ENCODE data around the gene SPC24. TPM values are rescaled to one million over a fixed set of nuclear protein-coding genes. Genes with fewer than 3 reads are reported as not detected.

The SPC24 gene
- total RNA-seq, 4 donors from 2014 or later, result 2.6 to 47.4 TPM; not detected in 2

GRCh38 chr19:11202488-11203193 is 47.1 kb upstream of the SPC24 start:
- Histone ChIP-seq H3K27ac (peak overlapping the region; percentile 77 to 91 (median 84)), H3K36me3 (no peaks in the 10 kb centered on the region), H3K4me3 (no peak overlapping the region), H3K4me1 (peaks cover 5 to 36% (median 15%) of the 10 kb centered on the region in 4 donors), H3K9me3 (no peaks in the 10 kb centered on the region), H3K27me3 (no peaks in the 10 kb centered on the region)
- no peak for TF ChIP-seq POLR2A (IDR thresholded peaks at IDR 0.05)
- TF ChIP-seq EP300 (IDR thresholded peaks at IDR 0.05; ENCODE audit: low read depth), result no peak
- TF ChIP-seq POLR2AphosphoS5 (IDR thresholded peaks at IDR 0.05), result no peak
- TF ChIP-seq CTCF (IDR thresholded peaks at IDR 0.05), result no peak
- 78% methylated on average over 16 of the region's 20 CpGs; no CpG with 5 or more reads in 1 of the 2 donors for WGBS, 2 donors (ENCODE audit: low coverage in 1 of 2)
- in situ Hi-C loops (cut with MboI; ENCODE audit: low pct_ligation_motif_present in 1 of 4, low pct_unique_long_range_greater_than_20kb in 1 of 4, low sequenced_read_pairs in 3 of 4), result loop anchor here (5.0 to 25.0 kb wide), 4 partner anchors 65 to 165 kb away; no protein-coding TSS in a partner anchor
- intact Hi-C loops (cut with DNase I; ENCODE audit: low total_unique reads), result no loop called here
- DNase-seq, result no peak

- in situ Hi-C loops (cut with MboI; ENCODE audit: low pct_ligation_motif_present in 1 of 4, low pct_unique_long_range_greater_than_20kb in 1 of 4, low sequenced_read_pairs in 3 of 4), result loop anchor here (5.0 to 25.0 kb wide), 4 partner anchors 64 to 164 kb away; no protein-coding TSS in a partner anchor
- no peaks in the 10 kb centered on the region for H3K36me3 ChIP-seq
- H3K4me3 ChIP-seq, result no peak overlapping the region
- DNase-seq, result no peak
- WGBS, 2 donors (ENCODE audit: low coverage in 1 of 2), result 93% methylated on average over 23 of the region's 24 CpGs; no CpG with 5 or more reads in 1 of the 2 donors
- H3K4me1 ChIP-seq, result peaks cover 5 to 38% (median 16%) of the 10 kb centered on the region in 4 donors
- intact Hi-C loops (cut with DNase I; ENCODE audit: low total_unique reads), result no loop called here
- H3K27ac ChIP-seq, result peak overlapping the region; percentile 77 to 91 (median 84)
- H3K9me3 ChIP-seq, result no peaks in the 10 kb centered on the region
- H3K27me3 ChIP-seq, result no peaks in the 10 kb centered on the region
- TF ChIP-seq EP300 (IDR thresholded peaks at IDR 0.05; ENCODE audit: low read depth) (no peak), POLR2A (IDR thresholded peaks at IDR 0.05) (no peak), CTCF (IDR thresholded peaks at IDR 0.05) (no peak), POLR2AphosphoS5 (IDR thresholded peaks at IDR 0.05) (no peak)
Observed at GRCh38 chr19:11201791-11202190, 46.2 kb upstream of the SPC24 start.

GRCh38 chr19:11200931-11201330 is 45.3 kb upstream of the SPC24 start:
- TF ChIP-seq EP300 (IDR thresholded peaks at IDR 0.05; ENCODE audit: low read depth) (no peak), POLR2AphosphoS5 (IDR thresholded peaks at IDR 0.05) (no peak), POLR2A (IDR thresholded peaks at IDR 0.05) (no peak), CTCF (IDR thresholded peaks at IDR 0.05) (no peak)
- peak overlapping the region; percentile 77 to 91 (median 84) for H3K27ac ChIP-seq

GRCh38 chr19:11200015-11200574 is 44.5 kb upstream of the SPC24 start:
- intact Hi-C loops (cut with DNase I; ENCODE audit: low total_unique reads) (no loop called here), in situ Hi-C loops (cut with MboI; ENCODE audit: low pct_ligation_motif_present in 1 of 4, low pct_unique_long_range_greater_than_20kb in 1 of 4, low sequenced_read_pairs in 3 of 4) (loop anchor here (5.0 to 25.0 kb wide), 4 partner anchors 63 to 163 kb away; no protein-coding TSS in a partner anchor)
- H3K27ac ChIP-seq, result peak overlapping the region in 1 of 4 donors; percentile 95
- no peaks in the 10 kb centered on the region for H3K9me3 ChIP-seq
- H3K36me3 ChIP-seq, result no peaks in the 10 kb centered on the region
- peaks cover 4 to 44% (median 19%) of the 10 kb centered on the region in 4 donors for H3K4me1 ChIP-seq
- WGBS, 2 donors (ENCODE audit: low coverage in 1 of 2), result 80 to 88% methylated on average over 2 to 15 of the region's 15 CpGs
- no peak for DNase-seq
- TF ChIP-seq CTCF (IDR thresholded peaks at IDR 0.05) (no peak), POLR2AphosphoS5 (IDR thresholded peaks at IDR 0.05) (no peak), EP300 (IDR thresholded peaks at IDR 0.05; ENCODE audit: low read depth) (no peak), POLR2A (IDR thresholded peaks at IDR 0.05) (no peak)
- H3K27me3 ChIP-seq, result no peaks in the 10 kb centered on the region
- H3K4me3 ChIP-seq, result no peak overlapping the region

More at GRCh38 chr19:11200931-11201330, 45.3 kb upstream of the SPC24 start:
- no peak for DNase-seq
- 88% methylated on average over 6 of the region's 9 CpGs; no CpG with 5 or more reads in 1 of the 2 donors for WGBS, 2 donors (ENCODE audit: low coverage in 1 of 2)
- in situ Hi-C loops (cut with MboI; ENCODE audit: low pct_ligation_motif_present in 1 of 4, low pct_unique_long_range_greater_than_20kb in 1 of 4, low sequenced_read_pairs in 3 of 4), result loop anchor here (5.0 to 25.0 kb wide), 4 partner anchors 64 to 164 kb away; no protein-coding TSS in a partner anchor
- Histone ChIP-seq H3K36me3 (no peaks in the 10 kb centered on the region), H3K4me1 (peaks cover 5 to 41% (median 18%) of the 10 kb centered on the region in 4 donors), H3K4me3 (no peak overlapping the region), H3K9me3 (no peaks in the 10 kb centered on the region), H3K27me3 (no peaks in the 10 kb centered on the region)
- intact Hi-C loops (cut with DNase I; ENCODE audit: low total_unique reads), result no loop called here

Measured in transverse colon (tissue), 4 donors.